ENCODE data around the gene ROBO2.

The ROBO2 gene

GRCh38 chr3:77190374-77190773 is 150.5 kb downstream of the ROBO2 start:
- H3K4me3 ChIP-seq (ENCODE audit: low read depth, low read length), result no peak overlapping the region
- DNase-seq (ENCODE audit: low read depth), result no peak
- TF ChIP-seq CTCF (IDR thresholded peaks at IDR 0.05; ENCODE audit: insufficient read depth, low read depth, low read length, missing control alignments), result no peak

- no peak for DNase-seq (ENCODE audit: low read depth)
- H3K4me3 ChIP-seq (ENCODE audit: low read depth, low read length), result no peak overlapping the region
- TF ChIP-seq CTCF (IDR thresholded peaks at IDR 0.05; ENCODE audit: insufficient read depth, low read depth, low read length, missing control alignments), result no peak
Observed at GRCh38 chr3:77191014-77191413, 151.1 kb downstream of the ROBO2 start.

- TF ChIP-seq CTCF (IDR thresholded peaks at IDR 0.05; ENCODE audit: insufficient read depth, low read depth, low read length, missing control alignments), result no peak
- no peak overlapping the region for H3K4me3 ChIP-seq (ENCODE audit: low read depth, low read length)
- DNase-seq (ENCODE audit: low read depth), result no peak
Observed at GRCh38 chr3:77191640-77192039, 151.7 kb downstream of the ROBO2 start.

- TF ChIP-seq CTCF (IDR thresholded peaks at IDR 0.05; ENCODE audit: insufficient read depth, low read depth, low read length, missing control alignments), result no peak
Observed at GRCh38 chr3:77195766-77196545, 156.1 kb downstream of the ROBO2 start.

GRCh38 chr3:77197408-77197807 is 157.5 kb downstream of the ROBO2 start:
- H3K4me3 ChIP-seq (ENCODE audit: low read depth, low read length), result no peak overlapping the region
- no peak for TF ChIP-seq CTCF (IDR thresholded peaks at IDR 0.05; ENCODE audit: insufficient read depth, low read depth, low read length, missing control alignments)
- DNase-seq (ENCODE audit: low read depth), result no peak

More at GRCh38 chr3:77195766-77196545, 156.1 kb downstream of the ROBO2 start:
- H3K4me3 ChIP-seq (ENCODE audit: low read depth, low read length), result no peak overlapping the region
- DNase-seq (ENCODE audit: low read depth), result no peak

- H3K4me3 ChIP-seq (ENCODE audit: low read depth, low read length), result no peak overlapping the region
- no peak for TF ChIP-seq CTCF (IDR thresholded peaks at IDR 0.05; ENCODE audit: insufficient read depth, low read depth, low read length, missing control alignments)
- no peak for DNase-seq (ENCODE audit: low read depth)
Observed at GRCh38 chr3:77203851-77204250, 164.0 kb downstream of the ROBO2 start.

- DNase-seq (ENCODE audit: low read depth), result no peak
- TF ChIP-seq CTCF (IDR thresholded peaks at IDR 0.05; ENCODE audit: insufficient read depth, low read depth, low read length, missing control alignments), result no peak
- no peak overlapping the region for H3K4me3 ChIP-seq (ENCODE audit: low read depth, low read length)
Observed at GRCh38 chr3:77204788-77205187, 164.9 kb downstream of the ROBO2 start.

All from GM12865 (cell line).